NCI-H1436 (cell line): ENCODE data around the gene NOD1.
"Not testable (repeated sequence)": the region's sequence is repeated elsewhere in the genome, so short reads cannot be mapped to it uniquely, and the experiment has no call there.

Source experiments
- DNase-seq: peaks from one replicate; lab custom pipeline; 2025; lab: John Stamatoyannopoulos, UW

NOD1 gene, protein sequence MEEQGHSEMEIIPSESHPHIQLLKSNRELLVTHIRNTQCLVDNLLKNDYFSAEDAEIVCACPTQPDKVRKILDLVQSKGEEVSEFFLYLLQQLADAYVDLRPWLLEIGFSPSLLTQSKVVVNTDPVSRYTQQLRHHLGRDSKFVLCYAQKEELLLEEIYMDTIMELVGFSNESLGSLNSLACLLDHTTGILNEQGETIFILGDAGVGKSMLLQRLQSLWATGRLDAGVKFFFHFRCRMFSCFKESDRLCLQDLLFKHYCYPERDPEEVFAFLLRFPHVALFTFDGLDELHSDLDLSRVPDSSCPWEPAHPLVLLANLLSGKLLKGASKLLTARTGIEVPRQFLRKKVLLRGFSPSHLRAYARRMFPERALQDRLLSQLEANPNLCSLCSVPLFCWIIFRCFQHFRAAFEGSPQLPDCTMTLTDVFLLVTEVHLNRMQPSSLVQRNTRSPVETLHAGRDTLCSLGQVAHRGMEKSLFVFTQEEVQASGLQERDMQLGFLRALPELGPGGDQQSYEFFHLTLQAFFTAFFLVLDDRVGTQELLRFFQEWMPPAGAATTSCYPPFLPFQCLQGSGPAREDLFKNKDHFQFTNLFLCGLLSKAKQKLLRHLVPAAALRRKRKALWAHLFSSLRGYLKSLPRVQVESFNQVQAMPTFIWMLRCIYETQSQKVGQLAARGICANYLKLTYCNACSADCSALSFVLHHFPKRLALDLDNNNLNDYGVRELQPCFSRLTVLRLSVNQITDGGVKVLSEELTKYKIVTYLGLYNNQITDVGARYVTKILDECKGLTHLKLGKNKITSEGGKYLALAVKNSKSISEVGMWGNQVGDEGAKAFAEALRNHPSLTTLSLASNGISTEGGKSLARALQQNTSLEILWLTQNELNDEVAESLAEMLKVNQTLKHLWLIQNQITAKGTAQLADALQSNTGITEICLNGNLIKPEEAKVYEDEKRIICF

DNA sequence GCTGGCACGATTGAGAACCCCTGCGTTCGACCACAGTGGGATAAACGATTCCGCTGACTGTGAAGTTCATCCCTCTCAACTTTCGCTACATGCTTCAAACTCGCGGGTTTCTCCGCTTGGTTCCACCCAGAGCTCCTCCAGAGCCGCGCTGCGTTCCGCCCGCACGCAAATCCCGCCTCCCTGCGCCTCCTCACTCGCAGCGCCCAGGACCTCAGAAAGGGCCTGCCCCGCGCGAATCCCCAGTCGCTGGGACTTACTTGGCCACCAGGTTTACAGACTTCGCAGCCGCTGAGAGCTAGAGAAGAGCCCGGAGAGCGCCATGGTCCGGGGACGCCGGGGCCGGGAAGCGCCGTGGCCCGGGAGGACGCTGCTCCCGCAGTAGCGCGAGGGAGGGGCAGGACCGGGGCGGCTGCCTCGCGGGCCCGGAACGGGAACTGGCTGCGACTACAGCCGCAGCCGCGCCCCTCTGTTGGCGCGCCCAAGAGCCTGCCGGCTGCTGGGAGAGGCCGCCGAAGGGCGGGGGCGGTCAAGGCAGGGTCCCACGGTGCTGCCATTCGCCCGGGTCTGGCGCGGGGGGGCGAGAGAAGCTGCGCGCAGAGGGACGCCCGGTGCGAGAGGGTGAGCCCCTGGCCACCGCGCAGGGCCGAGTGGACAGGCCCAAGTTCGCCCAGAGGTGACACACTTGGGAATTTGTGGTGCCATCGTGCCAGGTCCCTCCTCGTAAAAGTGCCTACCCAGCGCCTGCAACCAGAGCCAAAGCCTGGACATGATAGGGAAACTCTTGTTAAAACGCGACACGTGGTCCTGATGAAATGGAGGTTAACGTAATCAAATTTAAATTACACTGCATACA, at the start of gene NOD1:
TSS of gene NOD1 (minus strand) at position 436 of the 853 bp plus-strand sequence. CDS start 21,863 bp downstream, outside the sequence.
- DNase-seq, result peak; percentile 66

DNA sequence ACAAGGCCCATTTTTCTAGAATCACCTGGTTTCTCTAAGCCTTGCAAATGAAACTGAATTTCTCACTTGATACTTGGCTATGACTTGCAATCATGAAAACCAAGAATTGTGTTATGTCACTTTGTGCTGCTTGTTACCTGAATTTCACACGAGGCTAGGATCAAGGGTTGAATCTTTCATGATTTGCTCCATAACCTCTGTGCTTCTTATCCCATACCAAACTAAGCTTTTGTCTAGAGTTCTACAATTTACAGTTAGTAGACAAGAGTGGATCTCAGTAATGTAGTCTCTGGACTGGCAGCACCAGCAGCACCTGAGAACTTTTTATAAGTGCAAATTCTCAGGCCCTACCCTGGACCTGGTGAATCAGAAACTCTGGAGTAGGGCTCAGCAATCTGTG, 48.7 kb upstream of the NOD1 start:
- DNase-seq, result not testable (repeated sequence)

DNA sequence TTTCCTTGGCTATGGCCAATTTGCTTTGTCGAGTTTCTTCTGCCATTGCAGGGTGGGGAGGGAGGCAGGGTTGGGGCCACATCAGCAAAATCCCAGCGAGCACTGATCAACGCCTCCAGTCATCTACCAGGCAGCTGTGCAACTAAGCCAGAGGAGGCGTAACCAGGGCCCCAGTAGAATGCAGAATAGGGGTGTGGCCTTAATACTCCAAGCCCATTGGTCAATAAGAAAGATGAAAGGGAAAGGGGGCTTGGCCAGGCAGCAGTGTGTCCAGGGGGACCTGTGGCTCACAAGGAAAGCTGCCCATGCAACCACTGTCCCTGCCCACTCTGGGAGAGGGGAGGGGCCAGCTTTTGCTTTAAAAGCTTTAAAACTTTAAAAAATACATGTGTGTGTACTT, 47.6 kb upstream of the NOD1 start:
- no peak for DNase-seq

DNA sequence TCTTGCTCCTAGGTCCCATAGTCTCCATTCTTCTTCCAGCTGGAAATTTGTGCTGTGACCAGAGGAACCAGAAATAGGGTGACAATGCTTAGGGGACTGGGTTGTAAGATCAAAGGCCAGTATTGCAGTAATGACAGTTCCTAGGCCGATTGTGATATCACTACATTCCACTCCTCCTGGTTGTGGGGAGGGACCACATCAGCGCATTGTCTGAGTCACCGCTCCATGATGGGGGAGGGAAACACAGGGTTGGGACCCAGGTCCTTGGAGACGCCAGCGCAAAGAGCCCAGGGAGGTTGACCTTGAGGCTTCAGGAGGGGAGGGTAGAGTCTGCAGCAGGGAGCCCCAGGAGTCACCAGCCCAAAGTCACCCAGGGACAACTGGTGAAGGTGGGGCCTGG, 46.8 kb upstream of the NOD1 start:
- DNase-seq, result no peak

DNA sequence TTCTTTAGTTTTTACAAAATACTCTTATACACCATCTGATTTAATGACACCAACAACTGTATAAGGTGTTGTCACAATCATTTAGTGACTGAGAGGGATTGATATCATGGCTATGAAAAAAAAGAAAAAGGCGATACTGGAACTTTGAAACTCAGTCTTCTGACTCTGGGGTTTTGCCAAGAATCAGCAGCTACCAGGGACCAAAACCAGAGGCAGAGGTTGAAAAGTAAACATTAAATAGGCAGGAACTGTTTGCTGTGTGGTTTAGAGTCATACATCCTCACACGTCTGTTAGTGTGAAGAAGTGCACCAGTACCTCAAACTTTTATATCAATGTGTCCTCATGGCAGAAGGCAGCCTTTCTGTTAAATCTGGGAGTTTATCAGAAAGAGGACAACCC, 46.0 kb upstream of the NOD1 start:
- DNase-seq, result no peak

DNA sequence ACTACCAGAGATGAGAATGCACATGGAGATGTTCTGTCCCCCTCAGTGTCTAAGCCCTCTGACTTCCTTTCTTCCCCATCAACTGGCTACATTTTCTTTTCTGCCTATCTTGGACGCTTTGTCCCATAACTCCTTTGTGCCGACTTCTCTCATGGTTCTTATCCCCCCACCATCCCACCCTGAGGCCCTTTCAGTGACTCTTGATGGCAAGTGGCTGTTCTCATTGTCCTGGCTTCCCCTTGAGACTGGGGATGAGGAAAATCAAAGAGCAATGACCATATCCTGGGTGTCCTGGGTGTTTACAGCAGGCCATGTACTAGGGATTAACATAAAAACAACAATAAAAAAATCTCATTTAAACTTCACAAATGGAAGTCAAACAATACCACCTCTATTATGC, 44.9 kb upstream of the NOD1 start:
- no peak for DNase-seq

DNA sequence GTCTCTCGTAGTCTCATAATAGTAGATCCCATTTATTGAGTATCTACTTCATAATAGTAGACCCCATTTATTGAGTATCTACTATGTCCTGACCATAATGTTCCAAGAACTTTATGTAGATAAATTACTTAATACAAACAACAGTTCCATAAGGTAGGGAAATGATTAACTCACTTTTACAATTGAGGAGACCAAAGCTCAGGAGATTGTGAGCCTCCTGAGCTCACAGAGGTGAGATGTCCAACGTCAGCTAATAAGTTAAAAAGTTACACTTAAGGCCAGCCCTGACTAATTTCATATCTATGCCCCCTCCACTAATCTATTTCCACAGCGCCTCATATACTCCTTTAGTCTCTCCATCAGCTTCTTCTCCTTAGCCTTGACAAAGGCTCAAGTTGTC, 43.6 kb upstream of the NOD1 start:
- DNase-seq, result no peak

DNA sequence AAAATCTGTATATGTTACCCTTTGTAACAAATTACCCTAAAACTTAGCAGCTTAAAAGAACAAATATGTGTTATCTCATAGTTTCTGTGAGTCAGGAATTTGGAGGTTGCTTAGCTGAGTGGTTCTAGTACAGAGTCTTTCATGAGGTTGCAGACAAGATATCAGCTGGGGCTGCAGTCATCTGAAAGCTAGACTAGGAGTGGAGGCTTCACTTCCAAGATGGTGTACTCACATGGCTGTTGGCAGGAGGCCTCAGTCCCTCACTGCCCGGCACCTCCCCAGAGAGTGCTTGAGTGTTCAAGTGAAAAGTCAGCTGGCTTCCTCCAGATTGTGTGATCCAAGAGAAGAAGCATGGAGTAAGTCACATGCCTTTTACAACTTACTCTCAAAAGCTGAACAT, 42.9 kb upstream of the NOD1 start:
- no peak for DNase-seq

DNA sequence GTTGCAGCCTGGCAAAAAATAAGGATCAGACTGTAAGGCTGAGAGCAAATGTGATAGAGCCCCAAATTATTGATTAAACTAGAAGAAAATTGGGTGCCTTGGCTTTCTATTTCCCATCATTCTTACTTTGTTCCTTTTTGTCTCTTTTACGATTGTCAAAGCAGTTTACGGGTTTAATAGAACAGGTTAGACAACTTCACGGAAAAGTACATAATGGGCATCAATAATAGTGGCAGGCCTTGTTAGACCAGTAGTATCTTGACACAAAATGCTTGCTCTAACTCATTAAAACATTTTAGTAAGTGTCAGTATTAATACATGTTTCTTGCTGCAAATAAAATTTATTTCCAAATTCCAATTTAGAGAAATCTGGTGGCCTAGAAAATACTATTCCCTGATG, 40.5 kb upstream of the NOD1 start:
- DNase-seq, result no peak

DNA sequence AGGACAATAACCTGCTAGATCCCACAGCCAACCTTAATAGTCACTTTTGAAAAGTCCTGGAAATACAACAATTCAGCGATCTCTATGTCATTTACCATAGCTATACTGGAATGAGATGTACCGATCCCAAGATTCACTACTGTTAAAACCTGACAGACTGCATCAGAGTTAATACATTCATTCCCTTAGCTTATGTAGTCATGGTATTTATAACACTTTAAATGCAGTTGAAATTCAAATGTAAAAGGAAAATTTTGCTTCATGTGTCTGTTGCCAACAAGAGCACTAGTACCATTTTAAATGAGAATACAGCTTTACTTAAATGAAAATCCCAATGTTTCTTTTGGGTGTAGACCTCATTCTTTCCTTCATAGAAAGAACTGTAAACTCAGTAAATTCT, 37.2 kb upstream of the NOD1 start:
- no peak for DNase-seq

DNA sequence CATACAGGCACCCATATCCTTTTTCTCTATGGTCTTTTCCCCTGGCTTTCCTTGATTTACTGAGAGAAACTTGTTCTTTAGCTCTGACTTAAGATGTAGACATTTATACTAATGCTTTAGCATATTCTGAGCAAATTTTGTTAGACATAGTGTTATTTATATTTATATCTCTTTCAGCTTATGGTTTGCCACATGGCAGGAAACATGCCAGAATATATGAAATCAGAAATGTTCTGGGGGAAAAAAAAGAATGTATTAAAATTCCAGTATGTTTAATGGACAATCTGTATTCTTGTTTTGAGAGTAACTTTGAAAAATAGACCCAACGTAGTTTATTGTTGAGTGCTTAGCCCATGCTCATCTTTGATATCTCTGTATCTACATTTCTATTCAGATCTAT, 36.2 kb upstream of the NOD1 start:
- DNase-seq, result no peak

DNA sequence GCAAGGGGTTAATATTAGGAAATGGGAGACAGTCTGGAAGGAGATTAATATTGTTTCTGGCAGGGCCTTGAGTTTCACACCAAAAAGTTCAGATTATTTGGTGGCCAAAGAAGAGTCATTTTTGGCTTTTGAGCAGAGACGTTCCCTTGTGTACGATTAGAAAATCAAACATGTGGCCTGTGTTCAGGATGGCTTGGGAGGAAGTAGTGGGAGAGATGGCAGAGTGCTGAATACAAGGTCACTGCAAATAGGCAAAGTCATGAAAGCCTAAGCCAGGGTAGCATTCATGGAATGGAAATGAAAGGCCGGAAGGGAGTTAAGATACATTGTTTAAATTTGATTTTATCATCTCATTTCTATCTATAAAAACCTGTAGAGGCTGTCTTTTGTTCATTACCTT, 35.6 kb upstream of the NOD1 start:
- no peak for DNase-seq

DNA sequence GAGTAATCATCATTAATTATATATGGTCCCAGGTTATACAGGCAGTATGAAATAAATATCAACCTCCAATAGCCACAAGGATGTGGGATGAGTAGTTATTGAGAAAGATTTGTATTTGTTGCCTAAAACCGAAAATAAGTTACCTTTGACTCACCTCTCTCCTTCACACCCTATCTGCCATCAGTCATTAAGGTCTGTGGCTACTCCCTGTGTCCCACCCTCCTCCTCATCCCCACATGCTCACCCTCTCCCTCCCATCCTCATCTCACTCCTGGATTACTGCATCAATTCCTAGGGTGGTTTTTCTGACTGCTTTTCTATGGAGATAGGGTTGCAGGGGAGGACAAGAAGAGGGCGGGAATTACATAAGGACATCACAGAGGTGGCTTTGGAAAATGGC, 35.2 kb upstream of the NOD1 start:
- no peak for DNase-seq

DNA sequence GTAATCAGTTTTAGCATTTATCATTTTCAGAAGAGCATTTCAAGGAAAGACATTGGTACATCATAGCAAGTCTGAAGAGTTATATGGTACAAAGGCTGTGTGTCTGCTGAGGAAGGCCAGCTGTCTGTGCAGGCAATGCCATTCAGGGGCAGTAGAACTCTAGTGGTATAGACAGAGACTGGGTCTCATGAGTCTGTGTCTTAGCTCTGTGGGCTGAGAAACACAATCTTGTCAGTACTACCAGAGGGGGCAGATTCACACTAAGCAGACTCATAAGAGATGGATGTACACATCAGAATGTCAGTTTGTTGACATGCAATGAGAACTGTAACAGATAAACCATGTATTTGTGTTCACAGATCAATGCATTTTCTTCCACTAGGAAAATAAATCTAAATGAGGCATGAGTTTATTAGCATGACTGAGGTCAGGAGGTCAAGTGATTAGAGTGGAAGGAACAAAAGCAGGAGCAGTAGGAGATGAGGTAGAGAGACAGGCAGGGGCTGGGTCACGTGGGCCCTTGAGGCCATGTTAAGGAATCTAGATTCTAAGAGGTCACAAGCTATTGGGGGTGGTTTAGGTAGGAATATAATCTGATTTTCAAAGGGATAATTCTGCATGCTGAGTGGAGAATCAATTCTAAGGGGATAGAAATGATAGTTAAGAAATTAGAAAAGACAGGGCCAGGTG, 33.5 kb upstream of the NOD1 start:
- DNase-seq, result no peak

DNA sequence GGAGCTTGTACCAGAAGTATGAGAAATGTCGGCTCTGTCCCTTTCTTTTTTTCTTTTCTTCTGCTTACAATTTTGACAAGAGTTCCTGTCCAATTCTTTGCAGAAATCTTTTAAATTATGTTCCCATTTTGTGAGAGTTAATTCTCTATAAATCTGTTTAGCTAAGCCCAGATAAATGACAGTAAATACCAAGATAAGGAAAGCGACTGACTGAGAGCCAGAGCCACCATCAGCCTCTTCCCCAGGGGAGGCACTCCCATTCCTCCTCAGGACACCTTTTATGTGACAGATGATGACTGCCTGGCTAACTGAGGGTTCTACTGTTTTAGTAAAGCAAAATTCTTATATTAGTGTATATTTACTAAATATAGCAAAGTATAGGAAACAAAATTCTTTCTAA, 32.9 kb upstream of the NOD1 start:
- DNase-seq, result no peak

DNA sequence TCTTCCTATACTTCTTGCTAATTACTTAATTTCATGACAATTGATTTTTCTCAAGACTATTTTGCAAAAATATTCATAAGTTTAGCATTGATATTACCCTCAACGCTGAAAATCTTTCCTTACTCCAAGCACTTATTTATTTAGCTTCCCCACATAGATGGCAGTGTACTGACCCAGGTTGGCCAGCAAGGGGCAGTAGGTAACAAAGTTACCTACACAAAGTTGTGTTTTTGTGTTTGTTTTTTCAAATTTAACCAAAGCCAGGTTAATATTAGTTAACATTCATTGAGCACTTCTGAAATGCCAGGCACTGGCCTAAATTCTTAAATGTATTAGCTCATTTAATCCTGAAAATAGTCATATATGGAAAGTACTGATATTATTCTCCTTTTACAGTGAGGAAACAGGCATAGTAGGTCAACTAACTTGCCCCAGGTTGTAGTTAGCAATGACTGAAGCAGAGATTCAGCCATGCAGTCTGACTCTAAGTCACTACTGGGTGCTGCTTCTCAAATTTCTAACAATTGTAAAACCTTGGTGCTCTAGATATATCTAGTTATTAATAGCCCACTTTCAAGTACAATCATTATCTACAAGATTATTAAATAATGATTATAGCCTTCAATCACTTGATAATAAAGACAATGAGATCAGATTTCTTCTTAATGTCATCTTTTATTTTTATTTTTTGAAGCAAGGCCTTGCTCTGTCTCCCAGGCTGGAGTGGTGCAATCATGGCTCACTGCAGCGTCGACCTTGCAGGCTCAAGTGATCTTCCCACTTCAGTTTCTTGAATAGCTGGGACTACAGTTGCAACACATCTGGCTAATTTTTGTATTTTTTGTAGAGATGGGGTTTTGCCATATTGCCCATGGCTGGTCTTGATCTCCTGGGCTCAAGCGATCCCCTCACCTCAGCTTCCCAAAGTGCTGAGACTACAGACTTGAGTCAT, 31.8 kb upstream of the NOD1 start:
- DNase-seq, result no peak

DNA sequence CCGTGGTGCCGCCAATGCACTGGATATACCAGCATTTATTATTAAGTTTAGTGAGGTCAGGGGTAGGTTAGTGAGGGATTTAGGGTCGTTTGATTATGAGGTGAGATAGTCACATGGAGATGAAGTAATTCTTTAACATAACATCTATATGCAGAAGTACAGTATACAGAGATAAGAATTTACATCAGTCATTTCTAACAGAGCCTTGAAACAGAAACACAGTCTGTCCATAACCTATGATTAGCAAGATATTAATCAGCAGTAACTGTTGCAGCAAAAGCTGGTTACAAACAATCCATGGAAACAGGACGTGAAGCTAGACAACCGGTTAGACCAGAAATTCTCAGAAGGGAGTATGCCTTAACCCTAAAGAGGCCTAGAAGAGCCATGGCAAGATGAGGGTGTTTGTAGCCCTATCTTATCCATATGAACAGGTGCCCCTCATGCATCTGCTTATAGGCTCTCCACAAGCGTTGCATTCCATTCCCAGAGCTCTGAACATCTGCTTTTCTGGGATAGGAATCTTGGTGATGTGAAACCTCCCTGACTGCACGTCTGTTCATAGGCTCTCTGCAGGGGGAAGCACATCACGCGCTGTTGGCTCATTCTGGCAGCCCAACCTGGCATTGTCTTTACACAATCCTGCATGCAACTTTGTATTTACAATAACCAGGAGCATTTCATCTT, 30.7 kb upstream of the NOD1 start:
- DNase-seq, result not testable (repeated sequence)

DNA sequence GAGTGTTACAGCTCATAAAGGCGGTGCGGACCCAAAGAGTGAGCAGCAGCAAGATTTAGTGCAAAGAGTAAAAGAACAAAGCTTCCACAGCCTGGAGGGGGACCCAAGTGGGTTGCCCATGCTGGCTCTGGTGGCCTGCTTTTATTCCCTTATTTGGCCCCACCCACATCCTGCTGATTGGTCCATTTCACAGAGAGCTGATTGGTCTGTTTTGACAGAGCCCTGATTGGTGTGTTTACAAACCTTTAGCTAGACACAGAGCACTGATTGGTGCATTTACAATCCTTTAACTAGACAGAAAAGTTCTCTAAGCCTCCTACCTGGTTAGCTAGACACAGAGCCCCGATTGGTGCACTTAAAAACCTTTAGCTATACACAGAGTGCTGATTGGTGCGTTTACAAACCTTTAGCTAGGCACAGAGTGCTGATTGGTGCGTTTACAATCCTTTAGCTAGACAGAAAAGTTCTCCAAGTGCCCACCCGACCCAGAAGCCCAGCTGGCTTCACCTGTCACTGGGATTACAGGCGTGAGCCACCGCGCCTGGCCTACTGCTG, 28.8 kb upstream of the NOD1 start:
- DNase-seq, result not testable (repeated sequence)

DNA sequence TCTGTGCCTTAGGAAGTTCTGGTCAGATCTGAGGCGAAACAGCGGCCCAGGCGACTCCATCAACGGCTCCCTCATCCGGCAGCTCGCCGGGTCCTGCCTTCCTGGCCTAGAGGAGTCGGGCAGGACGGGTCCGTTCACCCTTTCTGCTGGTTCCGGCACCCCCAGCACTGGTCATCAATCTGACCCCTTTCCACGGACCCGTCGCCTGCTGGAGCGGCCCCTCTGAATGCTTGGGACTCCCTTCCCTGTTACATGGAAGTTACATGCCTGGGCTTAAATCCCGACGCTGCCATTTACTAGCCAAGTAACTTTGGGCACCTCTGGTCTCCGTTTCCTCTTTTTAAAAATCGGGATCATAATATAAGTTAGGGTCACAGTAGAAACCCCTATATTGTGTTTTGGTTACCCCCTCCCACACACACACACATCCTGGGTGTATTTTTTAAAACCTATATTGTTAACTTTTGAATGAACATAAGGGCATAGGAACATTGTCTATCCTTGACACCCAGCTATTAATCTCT, 26.7 kb upstream of the NOD1 start:
- no peak for DNase-seq
